Activated T-cell treated with anti-CD3 and anti-CD28 coated beads for 48 hours (primary cell): Measurements from ENCODE around the gene GPC3.
"Not testable (repeated sequence)": the region's sequence is repeated elsewhere in the genome, so short reads cannot be mapped to it uniquely, and the experiment has no call there.

Experiments
- DNase-seq: peaks from one replicate; pipeline ENCODE4 v3.0.0-alpha.2; 2020; ENCODE audit warnings: low read depth

Gene GPC3

DNA sequence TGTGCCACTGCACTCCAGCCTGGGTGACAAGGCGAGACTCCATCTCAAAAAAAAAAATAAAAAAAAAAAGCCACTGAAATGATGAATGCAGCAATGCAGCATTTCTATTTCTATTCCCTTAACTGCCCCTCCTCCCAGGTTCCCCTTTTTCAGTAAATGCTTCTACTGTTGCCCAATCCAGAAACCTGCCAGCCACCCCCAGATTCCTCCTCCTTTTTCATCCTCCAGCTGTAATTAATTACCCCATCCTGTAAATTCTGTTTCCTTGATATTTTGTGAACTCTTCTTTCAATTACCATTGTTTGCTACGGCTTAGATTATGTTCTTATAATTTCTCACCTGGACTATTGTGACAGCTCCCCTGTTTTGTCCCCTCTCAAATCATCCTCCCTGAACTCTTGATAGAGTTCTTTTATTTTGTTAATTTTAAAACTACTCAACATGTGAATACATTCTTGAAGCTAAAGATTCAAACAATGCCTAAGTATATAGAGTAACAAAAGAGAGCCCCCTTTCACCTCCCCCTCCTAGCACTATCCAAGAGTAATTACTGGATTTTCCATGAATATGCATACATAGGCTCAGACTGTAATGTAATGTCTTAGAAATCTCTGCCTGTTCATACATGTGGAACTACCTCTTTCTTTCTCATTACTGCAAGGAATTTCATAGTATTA, 429.5 kb downstream of the GPC3 start:
- DNase-seq: no peak

GRCh38 chrX:133550665-133551485, 434.5 kb downstream of the GPC3 start:
- no peak for DNase-seq

GRCh38 chrX:133549295-133549933, 436.0 kb downstream of the GPC3 start:
- DNase-seq: no peak

DNA sequence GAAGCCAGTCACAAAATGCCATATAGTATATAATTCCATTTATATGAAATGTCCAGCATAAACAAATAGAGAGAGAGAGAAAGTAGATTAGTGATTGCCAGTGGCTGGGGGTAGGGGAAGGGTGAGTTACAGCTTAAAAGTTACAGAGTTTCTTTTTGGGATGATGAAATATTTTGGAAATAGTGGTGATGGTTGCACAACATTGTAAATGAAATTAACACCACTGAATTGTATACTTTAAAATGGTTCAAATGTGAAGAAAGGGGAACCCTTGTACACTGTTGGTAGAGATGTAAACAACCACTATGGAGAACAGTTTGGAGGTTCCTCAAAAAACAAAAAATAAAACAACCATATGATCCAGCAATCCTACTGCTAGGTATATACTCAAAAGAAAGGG, 439.0 kb downstream of the GPC3 start:
- DNase-seq: no peak

DNA sequence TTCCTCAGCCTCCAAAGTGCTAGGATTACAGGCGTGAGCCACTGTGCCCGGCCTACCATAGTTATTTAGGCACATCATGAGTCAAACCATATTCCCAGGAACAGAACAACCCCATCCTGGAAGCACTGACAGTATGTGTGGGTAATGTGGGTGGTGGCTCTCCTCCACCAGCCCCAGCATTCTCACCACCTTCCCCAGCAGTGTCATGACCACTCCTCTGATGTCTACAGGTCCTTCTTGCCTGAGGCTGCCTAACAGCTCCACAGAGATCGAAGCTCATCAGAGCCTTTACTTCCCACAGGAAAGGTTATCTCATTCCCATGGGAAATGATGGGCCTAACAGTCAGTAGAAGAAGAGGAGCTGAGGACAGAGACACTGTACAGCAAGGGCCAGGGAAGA, 440.6 kb downstream of the GPC3 start:
- DNase-seq: no peak

GRCh38 chrX:133544115-133544514, 441.3 kb downstream of the GPC3 start:
- no peak for DNase-seq

DNA sequence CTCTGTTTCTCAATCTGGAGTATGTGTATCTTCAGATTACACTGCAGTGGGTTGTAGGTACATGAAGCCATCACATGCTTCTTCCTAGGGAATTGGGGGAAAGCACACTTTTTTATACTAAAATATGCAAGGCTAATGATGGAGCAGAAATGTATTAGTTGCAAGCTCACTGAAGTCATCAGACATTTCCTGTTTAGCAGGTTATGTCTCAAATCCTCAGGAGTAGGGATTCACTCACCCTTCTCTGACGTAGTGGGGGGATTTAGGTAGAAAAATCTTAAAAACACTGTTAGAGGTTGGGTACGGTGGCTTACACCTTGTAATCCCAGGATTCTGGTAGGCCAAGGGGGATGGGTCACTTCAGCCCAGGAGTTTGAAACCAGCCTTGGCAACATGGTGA, 441.7 kb downstream of the GPC3 start:
- DNase-seq: no peak

DNA sequence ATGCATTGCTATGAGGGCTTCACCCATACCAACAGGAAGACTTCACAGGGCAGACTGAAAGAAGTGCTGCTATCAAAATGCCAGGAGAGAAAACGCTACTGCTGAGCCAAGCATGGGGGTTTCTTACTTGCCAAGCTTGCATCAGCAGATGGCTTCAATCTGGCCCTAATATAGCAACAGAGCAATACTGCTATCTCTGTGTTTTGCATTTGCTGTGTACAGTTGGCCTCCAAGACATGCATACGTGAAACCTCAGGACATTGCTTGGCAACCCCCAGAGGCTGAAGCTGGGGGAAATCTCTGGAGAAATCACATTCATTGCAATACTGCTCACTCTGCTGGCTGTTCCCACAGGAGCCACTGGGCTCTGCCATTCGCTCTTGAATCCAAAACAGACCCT, 442.9 kb downstream of the GPC3 start:
- no peak for DNase-seq

- DNase-seq: no peak
These were observed 444.4 kb downstream of the GPC3 start for GRCh38 chrX:133541021-133541420.

DNA sequence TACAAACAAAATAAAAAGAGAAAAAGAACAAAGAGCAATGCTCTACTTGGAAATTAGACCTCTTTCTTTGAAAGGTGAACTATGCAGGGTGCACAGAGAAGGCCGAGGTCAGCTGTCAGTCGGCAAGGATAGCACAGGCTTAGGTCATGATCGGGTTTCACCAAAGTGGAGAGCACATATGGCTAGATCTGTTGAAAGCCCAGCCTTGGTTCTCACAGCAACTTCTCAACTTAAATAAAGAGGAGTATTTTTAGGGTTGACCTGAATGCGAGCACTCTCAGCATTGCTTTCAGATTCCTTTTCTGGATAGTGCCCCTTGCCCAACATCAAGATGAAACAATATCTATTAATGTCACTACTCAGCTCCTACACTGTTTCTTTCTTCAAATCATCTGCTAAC, 447.2 kb downstream of the GPC3 start:
- no peak for DNase-seq

- no peak for DNase-seq
These were observed 448.3 kb downstream of the GPC3 start for GRCh38 chrX:133537142-133537541.

- DNase-seq: no peak
These were observed 450.3 kb downstream of the GPC3 start for GRCh38 chrX:133535066-133535465.

GRCh38 chrX:133534172-133534571, 451.2 kb downstream of the GPC3 start:
- no peak for DNase-seq

- DNase-seq: no peak
These were observed 452.1 kb downstream of the GPC3 start for GRCh38 chrX:133533249-133533648.

- DNase-seq: no peak
These were observed 454.4 kb downstream of the GPC3 start for GRCh38 chrX:133530960-133531359.

GRCh38 chrX:133529578-133529977, 455.8 kb downstream of the GPC3 start:
- no peak for DNase-seq

DNA sequence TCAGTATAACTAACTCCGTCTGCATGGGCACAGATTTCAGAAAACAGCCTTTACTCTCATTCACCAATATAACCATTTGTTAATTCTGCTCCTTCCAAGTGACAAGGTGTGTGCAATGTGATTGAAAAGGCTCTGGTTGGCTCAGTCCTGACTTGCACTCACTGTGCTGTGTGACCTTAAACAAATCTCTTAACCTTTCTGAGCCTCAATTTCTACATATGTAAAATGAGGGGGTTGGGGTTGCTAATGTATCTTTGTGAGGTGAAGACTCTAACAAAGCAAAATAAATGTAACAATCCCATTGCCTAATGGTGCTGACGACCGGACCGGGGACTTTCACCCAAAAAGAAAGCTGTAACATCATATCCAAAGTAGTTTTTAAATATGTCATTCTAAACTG, 457.6 kb downstream of the GPC3 start:
- no peak for DNase-seq

- no peak for DNase-seq
These were observed 458.0 kb downstream of the GPC3 start for GRCh38 chrX:133527415-133527814.

DNA sequence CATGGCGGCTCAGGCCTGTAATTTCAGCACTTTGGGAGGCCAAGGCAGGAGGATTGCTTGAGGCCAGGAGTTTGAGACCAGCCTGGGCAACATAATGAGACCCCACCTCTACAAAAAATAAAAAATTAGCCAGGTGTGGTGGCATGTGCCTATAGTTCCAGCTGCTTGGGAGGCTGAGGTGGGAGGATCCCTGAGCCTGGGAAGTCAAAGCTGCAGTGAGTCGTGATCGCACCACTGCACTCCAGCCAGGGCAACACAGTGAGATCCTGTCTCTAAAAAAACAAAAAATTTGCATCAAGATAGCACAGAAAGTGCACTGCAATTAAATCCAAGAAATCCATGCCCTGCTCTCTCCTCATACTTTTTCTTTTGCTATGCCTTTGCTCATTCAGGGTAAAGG, 458.6 kb downstream of the GPC3 start:
- DNase-seq: not testable (repeated sequence)

- DNase-seq: no peak
These were observed 461.9 kb downstream of the GPC3 start for GRCh38 chrX:133523526-133523925.

DNA sequence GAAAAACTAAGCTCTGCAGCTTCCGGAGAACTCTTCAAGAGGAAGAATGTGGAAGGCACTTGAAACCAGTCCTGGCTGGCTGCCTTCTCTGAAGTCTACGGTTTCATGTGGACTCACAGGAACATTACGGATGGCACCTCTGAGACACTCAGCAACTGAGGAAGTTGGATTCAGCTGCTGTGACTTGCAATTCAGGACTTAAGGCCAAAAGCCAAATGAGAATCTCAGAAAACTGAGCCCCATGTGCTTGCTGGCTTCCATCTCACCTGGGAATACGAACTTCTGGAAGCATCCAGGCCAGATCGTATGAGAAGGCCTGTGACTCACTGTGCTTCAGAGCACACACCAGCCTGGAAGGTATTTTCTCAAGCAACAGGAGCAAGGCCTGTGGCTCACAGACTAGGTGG, 462.3 kb downstream of the GPC3 start:
- no peak for DNase-seq

- DNase-seq: no peak
These were observed 468.7 kb downstream of the GPC3 start for GRCh38 chrX:133516686-133517085.

DNA sequence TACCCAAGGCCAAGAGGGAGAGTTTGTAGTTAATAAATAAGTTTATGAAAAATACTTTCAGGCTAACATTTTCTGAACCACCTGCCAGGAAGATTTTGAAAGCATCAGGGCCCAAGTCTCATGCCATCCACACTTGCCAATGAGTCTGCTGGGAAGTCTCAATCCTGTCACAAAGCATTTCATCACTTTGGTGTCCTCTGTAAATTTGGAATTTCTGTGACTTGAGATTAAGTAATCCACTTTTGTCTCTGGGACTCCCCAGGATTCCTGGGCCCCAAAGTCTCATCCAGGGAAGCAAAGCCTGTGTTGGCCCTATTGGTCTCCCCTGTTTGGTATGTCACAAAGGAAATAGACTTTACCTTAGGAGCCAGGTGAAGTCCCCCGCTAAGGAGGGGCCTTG, 470.9 kb downstream of the GPC3 start:
- DNase-seq: no peak
